ENCODE data around the gene LDLR.

DNA sequence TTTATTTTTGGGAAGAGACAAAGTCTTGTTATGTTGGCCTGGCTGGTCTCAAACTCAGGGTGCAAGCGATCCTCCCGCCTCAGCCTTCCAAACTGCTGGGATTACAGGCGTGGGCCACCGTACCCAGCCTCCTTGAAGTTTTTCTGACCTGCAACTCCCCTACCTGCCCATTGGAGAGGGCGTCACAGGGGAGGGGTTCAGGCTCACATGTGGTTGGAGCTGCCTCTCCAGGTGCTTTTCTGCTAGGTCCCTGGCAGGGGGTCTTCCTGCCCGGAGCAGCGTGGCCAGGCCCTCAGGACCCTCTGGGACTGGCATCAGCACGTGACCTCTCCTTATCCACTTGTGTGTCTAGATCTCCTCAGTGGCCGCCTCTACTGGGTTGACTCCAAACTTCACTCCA lies 27.2 kb downstream of the LDLR start:
- no peak for TF ChIP-seq POLR2A (IDR thresholded peaks at IDR 0.05)
- TF ChIP-seq, protein P1, sequence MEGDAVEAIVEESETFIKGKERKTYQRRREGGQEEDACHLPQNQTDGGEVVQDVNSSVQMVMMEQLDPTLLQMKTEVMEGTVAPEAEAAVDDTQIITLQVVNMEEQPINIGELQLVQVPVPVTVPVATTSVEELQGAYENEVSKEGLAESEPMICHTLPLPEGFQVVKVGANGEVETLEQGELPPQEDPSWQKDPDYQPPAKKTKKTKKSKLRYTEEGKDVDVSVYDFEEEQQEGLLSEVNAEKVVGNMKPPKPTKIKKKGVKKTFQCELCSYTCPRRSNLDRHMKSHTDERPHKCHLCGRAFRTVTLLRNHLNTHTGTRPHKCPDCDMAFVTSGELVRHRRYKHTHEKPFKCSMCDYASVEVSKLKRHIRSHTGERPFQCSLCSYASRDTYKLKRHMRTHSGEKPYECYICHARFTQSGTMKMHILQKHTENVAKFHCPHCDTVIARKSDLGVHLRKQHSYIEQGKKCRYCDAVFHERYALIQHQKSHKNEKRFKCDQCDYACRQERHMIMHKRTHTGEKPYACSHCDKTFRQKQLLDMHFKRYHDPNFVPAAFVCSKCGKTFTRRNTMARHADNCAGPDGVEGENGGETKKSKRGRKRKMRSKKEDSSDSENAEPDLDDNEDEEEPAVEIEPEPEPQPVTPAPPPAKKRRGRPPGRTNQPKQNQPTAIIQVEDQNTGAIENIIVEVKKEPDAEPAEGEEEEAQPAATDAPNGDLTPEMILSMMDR (IDR thresholded peaks at IDR 0.05): no peak

All from tibial nerve (tissue), 3 donors.